ENCODE data around the gene PRKAR1B.

DNA sequence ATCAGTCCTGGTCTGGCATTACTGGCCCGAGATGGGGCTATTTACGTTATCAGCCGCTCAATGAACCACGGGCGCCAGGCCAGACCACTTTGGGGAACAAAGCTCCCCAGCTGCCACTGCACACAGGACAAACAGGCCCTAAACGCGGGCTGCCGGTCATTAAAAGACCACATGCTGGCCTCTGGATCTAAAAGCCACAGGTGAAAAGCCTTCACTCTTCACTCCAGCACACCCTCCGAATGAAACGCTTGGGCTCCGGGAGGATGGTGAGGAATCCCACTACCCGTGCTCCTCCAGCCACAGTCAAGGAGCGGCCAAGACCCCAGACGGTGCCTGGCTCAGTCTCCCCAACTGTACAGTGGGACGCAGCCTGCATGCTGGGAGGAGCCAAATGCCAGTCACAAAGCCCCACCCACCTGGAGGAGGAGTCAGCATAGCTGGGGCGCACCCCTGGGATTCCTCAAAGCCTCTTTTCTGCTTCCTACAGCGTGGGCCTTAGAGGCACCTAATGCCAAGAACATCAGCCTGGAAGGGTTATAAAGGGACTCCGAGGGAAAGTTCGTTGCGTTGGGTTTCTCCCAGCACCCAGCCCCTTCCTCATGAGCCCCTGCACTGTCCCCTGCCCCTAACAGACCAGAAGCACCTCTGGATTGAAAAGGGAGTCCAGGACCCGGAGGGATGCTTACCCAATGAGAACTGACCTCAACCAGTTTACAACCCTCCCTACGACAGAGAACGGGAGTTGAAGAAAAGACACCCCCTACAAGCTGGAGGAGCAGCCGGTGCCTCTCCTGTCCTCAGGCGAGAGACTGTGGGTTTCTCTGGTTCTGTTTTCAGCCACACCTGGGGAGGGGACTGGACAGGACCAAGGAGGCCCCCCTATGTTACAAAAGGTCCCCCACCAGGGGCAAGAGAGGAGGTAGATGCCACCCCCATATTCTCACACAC is 212.2 kb downstream of the PRKAR1B start:
- TF ChIP-seq EZH2 (IDR thresholded peaks at IDR 0.05) = no peak
- TF ChIP-seq, protein P1, sequence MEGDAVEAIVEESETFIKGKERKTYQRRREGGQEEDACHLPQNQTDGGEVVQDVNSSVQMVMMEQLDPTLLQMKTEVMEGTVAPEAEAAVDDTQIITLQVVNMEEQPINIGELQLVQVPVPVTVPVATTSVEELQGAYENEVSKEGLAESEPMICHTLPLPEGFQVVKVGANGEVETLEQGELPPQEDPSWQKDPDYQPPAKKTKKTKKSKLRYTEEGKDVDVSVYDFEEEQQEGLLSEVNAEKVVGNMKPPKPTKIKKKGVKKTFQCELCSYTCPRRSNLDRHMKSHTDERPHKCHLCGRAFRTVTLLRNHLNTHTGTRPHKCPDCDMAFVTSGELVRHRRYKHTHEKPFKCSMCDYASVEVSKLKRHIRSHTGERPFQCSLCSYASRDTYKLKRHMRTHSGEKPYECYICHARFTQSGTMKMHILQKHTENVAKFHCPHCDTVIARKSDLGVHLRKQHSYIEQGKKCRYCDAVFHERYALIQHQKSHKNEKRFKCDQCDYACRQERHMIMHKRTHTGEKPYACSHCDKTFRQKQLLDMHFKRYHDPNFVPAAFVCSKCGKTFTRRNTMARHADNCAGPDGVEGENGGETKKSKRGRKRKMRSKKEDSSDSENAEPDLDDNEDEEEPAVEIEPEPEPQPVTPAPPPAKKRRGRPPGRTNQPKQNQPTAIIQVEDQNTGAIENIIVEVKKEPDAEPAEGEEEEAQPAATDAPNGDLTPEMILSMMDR (IDR thresholded peaks at IDR 0.05) = no peak
- peak; percentile 19 for TF ChIP-seq EZH2phosphoT487 (IDR thresholded peaks at IDR 0.05)
